GM18858 (cell line): Measurements from ENCODE around the gene CDKAL1.
"Not testable (repeated sequence)": the region's sequence is repeated elsewhere in the genome, so short reads cannot be mapped to it uniquely, and the experiment has no call there.

ENCODE experiments used
- ATAC-seq: cut with Tn5 transposase; IDR thresholded peaks from one replicate; pipeline ENCODE4 v1.9.1; 2021; ENCODE audit not compliant: unreplicated experiment

The CDKAL1 gene

DNA sequence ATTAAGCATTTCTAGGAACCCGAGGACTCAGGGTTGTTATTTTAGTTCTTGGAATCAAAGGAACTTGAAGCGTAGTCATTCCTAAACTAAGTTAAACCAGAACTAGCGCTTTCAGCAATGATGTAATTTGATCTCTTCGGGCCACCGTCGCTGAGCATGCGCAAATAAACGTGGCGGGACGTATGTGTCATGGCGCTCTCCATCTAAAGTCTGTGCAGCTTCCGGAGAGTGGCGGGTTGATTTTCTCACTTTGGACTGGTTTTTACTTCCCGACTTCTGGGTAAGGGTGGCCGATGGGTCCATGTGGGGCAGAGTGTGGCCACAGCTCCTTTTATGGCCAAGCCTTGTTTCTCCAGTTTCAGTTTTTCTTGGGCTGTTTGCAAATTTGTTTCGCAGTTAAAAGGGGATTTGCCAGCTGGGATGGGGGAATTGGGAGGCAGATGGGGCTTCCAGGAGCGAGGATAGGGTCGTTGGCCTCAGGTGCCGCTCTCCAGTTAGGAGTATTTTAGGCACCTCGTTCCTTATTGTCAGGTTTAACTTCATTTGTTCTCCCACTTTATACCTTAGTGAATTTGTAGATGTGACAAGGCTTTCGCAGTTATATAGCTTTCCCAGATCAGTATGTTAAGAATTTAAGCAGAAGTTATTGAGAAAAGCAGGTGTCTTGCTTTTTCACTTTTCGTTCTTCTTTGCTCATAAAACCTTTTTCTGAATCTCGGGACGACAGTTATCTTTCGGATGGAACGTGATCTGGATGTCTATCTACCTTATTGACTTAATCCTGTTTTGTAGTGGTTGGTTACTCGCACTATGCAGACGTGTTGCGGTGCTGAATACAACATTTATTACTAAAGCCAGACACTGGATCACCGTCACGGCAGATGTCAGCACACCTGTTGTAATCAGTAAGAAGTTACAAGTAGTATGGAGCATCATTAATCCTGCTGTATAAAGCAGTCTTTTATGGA, at the start of gene CDKAL1:
Gene CDKAL1, plus strand, starts transcription at position 163 of the 968 bp plus-strand sequence. CDS start 11,894 bp downstream, outside the sequence.
- peak; percentile 90 for ATAC-seq

DNA sequence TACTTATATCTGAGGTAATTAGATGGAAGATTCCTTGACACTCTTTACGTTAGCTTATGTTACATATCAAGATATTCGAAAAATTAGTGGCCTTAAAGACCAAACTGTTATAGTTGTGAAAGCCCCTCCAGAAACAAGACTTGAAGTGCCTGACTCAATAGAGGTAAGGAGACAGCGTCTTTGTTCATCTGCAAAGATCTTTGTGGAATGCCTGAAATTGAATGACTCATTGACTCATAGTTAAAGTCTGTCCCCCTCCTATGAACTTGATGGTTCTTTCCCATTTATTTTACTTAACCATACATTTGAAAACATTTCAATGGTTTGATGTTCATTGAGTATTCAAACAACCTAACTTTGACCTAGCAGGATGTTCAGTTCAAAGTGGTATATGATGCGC, 47.6 kb upstream of the CDKAL1 start:
- ATAC-seq, result no peak

DNA sequence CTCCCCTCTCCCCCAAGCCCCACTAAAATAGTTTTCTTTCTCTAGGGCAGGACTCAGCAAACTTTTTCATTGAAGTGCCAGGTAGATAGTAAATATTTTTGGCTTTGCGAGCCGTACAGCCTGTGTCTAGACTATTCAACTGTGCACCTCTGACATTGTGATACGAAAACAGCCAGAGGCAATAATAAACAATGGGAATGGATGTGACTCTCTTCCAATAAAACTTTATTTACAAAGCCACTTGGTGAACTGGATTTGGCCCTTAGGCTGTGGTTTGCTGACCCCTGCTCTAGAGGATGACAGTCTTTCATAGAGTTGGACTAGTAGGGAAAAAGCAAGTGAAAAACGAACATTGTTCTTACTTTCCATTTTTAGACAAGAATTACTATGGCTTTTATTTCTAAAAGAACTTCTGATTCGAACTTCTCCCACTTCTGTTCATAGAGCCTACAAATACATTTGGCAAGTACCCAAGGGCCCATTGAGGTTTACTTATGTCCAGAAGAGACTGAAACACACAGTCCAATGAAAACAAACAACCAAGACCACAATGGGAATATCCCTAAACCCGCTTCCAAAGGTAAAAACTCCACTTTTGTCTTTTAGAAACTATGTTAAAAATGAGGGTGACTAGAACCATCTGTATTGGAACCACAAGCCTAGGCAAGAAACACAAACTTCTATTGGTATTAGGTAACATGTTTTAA, 46.4 kb upstream of the CDKAL1 start:
- ATAC-seq, result no peak

DNA sequence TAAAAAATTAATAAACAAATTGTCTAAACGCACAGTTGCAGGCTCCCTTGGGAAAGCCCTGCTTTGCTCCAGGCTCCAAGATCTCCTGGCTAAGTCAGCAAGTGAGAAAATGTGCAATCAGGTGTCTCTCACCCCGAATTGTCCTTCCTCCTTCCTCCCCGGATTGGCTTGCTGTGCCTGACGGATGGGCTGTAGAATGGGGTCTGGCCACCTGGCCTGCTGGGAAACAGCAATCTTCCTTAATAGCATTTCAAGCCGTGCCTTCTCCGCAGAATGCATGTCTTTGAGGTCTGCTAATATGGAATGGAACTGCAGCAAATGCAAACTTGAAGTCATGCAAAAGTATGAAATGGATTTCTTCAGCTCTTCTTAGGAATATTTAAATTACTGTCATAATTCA, 43.7 kb upstream of the CDKAL1 start:
- ATAC-seq, result no peak

DNA sequence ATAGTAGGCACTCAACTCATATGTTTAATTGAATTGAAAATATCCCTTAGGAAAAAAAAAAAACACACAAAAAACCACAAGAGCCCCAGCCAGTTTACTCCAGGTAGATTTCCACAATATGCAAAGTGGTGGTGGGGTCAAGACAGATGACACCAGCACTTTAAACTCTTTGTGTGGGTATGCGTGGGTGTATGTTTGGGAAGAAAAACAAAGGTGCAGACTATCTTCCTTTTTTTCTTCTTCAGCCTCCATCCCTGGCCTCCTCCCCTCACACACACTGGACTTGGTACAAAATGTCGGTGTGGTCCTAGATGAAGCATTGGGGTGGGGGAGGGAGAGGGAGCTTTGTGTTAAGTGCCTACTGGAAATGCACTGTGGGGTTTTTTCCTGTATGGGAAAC, 42.2 kb upstream of the CDKAL1 start:
- ATAC-seq, result no peak

DNA sequence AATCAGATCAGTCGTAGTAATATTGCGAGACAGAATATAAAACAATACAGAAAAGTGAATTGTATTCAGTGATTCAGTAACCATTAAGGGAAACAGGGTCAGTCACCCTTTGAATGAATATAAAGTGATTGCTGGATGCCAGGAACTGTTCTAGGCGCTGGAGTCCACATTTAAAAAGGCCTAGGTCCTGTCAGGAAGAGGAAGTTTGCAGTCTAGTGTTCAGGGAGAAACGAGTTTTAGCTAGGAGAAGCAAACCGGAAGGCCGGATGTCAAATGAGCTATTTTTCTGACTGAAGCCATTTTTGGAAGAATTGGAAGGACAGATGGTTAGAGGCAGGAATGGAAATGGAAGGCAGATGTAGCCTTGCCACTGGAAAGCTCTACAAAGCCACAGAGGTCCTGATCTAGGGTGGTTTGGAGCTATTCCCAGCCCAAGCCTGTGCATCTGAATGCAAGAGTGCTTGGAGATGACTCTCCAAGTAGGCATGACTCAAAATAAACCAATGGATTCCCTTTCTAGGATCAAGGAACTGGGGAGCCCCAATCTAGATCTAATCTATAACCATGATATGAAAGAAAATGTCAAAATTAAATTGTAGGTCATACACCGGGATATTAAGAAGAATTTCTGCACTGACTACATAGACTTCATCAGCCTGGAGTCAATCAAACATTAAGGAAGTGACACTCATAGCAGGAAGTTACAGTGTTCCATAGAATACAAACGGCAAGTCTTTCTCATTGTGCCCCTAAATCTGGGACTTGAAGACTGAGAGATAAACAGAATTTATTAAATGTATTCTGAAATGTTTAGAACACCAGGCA, 36.8 kb upstream of the CDKAL1 start:
- ATAC-seq, result no peak

- ATAC-seq, result no peak
Observed at GRCh38 chr6:20498041-20498385, 36.2 kb upstream of the CDKAL1 start.

DNA sequence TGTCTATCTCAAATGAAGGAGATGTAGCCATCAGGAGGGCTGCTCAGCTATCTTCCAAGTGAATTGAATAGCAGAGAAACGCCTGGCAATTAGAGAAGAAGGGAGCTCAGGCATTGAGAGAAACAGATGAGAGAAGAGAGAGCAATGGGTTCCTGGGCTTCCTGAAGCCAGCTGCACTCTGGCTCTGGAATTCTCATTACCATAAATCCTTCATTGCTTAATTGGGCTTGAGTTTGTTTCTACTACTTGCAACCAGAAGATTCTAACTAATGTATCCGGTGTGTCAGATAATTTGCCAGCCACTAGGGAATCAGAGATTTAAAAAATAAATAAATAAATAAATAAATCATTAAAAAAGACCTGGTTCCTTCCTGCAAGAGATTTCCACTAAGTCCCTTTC, 25.0 kb upstream of the CDKAL1 start:
- ATAC-seq, result no peak

DNA sequence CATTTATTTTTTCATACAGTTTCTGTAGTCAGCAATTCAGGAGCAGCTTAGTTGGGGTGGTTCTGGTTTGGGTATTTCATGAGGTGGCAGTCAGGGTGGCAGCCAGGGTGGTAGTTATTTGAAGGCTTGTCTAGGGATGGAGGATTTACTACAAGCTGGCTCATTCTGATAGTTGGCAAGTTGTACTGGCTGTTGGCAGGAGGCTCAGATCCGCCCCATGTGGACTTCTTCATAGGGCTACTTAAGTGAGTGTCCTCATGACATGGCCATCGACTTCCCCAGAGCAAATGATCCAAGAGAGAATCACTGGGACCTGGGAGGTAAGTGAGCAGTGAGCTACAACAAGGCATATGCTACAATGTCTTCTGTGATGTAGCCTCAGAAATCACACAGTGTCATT, 22.4 kb upstream of the CDKAL1 start:
- ATAC-seq, result no peak

DNA sequence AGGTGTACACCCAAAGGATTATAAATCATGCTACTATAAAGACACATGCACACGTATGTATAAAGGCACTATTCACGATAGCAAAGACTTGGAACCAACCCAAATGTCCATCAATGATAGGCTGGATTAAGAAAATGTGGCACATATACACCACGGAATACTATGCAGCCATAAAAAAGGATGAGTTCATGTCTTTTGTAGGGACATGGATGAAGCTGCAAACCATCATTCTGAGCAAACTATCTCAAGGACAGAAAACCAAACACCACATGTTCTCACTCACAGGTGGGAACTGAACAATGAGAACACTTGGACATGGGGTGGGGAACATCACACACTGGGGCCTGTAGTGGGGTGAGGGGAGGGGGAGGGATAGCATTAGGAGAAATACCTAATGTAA, 9.0 kb upstream of the CDKAL1 start:
- not testable (repeated sequence) for ATAC-seq

DNA sequence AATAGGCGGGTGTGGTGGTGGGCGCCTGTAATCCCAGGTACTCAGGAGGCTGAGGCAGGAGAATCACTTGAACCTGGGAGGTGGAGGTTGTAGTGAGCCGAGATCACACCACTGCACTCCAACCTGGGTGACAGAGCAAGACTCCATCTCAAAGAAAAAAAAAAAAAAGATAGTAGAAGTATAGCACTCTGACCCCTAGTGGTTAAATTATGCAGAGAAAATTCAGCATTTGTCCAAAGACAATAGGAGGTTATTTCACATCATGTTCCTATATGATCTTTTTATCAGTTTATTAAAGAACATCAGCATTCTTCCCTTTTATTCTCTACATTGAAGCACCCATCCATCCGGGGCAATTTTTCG, 5.2 kb upstream of the CDKAL1 start:
- peak; percentile 47 for ATAC-seq

GRCh38 chr6:20532881-20533280, 1.4 kb upstream of the CDKAL1 start:
- no peak for ATAC-seq

DNA sequence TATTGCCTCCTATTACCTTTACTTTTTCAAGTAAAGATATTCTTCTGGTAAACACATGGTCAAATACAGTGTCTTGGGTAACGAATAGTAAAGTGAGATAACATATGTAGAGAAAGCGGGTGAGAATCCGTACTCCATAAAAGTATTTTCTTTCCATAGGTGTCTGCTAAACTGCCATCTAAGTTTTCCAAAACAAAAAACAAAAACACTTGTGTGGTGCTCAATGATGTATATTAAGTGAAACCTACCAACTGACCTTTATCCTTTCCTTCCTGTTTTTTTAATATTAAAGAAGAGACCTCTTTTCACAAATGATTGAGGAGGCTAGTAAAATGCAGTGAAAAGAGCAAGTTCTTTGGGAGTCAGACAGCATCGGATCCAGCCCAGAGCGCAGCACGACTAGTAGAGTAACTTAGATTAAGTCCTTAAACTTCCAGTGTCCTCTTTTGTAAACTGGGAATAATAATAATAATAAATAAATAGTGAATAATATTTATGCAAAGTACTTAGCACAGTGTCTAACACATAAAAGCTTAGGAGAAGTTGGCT, 437 bp upstream of the CDKAL1 start:
- ATAC-seq, result peak; percentile 11

- ATAC-seq, result no peak
Observed at GRCh38 chr6:20538131-20538662, 3.9 kb downstream of the CDKAL1 start.

- no peak for ATAC-seq
Observed at GRCh38 chr6:20538907-20539306, 4.7 kb downstream of the CDKAL1 start.

DNA sequence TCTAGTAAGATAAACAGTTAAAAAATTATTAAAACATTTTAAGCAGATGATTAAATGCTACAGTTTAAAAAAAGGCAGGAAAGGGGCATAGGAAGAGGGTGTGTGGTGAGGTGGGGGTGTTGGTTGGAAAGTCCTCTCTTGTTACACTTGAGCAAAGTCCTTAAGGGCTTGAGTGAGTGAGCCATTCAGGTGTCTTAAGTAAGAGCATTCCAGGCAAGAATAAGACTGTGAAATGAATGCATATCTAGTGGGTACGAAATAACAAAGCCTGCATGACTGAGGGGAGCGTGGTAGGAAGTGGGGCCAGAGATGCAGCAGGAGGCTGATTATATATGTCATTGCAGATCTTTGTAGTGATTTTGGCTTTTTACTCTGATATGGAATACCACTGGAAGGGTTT, 5.1 kb downstream of the CDKAL1 start:
- ATAC-seq, result no peak

GRCh38 chr6:20540683-20541082, 6.4 kb downstream of the CDKAL1 start:
- no peak for ATAC-seq

GRCh38 chr6:20541382-20541781, 7.1 kb downstream of the CDKAL1 start:
- ATAC-seq, result no peak

- peak; percentile 99 for ATAC-seq
Observed at GRCh38 chr6:20542927-20543602, 8.8 kb downstream of the CDKAL1 start.

GRCh38 chr6:20548264-20548663, 14.0 kb downstream of the CDKAL1 start:
- ATAC-seq, result no peak
